Stomach (tissue), 4 donors: ENCODE measurements around the gene UBE2R2.

Experiments used
- EP300 ChIP-seq: sonication (generic); formaldehyde crosslinking; IDR thresholded peaks from one replicate; pipeline ENCODE4 v1.6.1; 2017; ENCODE audit warnings: antibody characterized with exemption
- POLR2A ChIP-seq, 4 donors: fragments of 450-650 bp; IDR thresholded peaks; one replicate each; pipeline ENCODE4 v1.6.1; 2016; ENCODE audit warnings: antibody characterized with exemption in 4 of 4, control low read depth in 2 of 4, mild to moderate bottlenecking in 1 of 4, moderate library complexity in 1 of 4
- POLR2AphosphoS5 ChIP-seq, 3 donors: sonication (generic); formaldehyde crosslinking; IDR thresholded peaks; one replicate each; pipeline ENCODE4 v1.6.1; 2016; ENCODE audit warnings: antibody characterized with exemption in 3 of 3
- TF ChIP-seq, protein P1 (sequence below), 7 experiments: fragments of 450-650 bp in 4 of 7; fragments of 200-600 bp in 3 of 7; sonication (generic) in 3 of 7; IDR thresholded peaks; one replicate each; pipeline ENCODE4 v1.5.1; 2016 to 2019; ENCODE audit warnings: antibody characterized with exemption in 7 of 7, control low read depth in 2 of 7, mild to moderate bottlenecking in 1 of 7

DNA sequence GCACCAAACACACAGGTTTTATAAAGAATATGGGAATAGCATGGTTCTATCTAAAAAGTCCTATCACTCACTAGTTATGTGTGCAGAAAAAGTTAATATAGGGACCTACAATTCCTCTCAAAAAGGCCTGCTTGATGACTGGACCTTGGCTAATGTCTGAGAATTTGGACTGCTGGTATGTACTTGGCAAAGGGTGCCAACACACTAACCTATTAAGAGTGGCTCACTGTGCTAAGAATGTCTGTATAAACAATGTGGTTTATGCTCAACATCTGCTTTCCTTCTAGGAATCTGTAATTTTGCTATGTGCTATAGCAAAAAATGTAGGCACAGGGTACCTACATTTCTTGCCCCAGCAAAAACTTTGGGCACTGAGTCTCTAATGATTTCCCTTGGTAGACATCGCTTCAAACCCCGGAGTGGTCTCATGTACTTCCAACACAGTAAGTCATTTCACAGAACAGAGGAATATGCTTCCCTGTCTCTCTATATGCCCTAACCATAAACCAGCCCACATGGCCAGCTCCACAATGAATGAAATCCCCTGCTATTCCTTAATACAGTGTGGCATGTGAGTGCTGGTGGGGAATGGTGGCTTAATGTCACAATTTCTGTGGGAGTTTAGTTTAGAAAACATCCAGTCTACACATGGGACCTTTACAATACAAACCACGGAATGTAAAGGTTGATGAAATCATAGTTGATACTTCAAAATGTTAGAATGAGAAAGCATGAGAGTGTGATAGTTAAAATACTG lies 130.0 kb downstream of the UBE2R2 start:
- TF ChIP-seq, protein P1, sequence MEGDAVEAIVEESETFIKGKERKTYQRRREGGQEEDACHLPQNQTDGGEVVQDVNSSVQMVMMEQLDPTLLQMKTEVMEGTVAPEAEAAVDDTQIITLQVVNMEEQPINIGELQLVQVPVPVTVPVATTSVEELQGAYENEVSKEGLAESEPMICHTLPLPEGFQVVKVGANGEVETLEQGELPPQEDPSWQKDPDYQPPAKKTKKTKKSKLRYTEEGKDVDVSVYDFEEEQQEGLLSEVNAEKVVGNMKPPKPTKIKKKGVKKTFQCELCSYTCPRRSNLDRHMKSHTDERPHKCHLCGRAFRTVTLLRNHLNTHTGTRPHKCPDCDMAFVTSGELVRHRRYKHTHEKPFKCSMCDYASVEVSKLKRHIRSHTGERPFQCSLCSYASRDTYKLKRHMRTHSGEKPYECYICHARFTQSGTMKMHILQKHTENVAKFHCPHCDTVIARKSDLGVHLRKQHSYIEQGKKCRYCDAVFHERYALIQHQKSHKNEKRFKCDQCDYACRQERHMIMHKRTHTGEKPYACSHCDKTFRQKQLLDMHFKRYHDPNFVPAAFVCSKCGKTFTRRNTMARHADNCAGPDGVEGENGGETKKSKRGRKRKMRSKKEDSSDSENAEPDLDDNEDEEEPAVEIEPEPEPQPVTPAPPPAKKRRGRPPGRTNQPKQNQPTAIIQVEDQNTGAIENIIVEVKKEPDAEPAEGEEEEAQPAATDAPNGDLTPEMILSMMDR (IDR thresholded peaks at IDR 0.05): no peak
- TF ChIP-seq POLR2AphosphoS5 (IDR thresholded peaks at IDR 0.05) (peak in 2 of 3 donors; percentile 31 to 61), POLR2A (IDR thresholded peaks at IDR 0.05) (no peak), EP300 (no peak)
